HepG2 (cell line): ENCODE data around the gene MAP2K1.

Experiments
- CTCF ChIP-seq: sonication (generic); formaldehyde crosslinking; IDR thresholded peaks from 2 replicates; pipeline ENCODE4 v1.5.0; 2020; ENCODE audit warnings: mild to moderate bottlenecking, missing genetic modification reagents, moderate library complexity
- JUNB ChIP-seq: sonication (generic); formaldehyde crosslinking; IDR thresholded peaks from 2 replicates; pipeline ENCODE4 v1.8.0; 2022; ENCODE audit warnings: missing genetic modification reagents, mild to moderate bottlenecking, borderline replicate concordance
- KAT7 ChIP-seq: IDR thresholded peaks from 2 replicates; pipeline ENCODE4 v1.6.1; 2018; ENCODE audit warnings: borderline replicate concordance, missing compliant biosample characterization
- SIN3A ChIP-seq: IDR thresholded peaks from 2 replicates; pipeline ENCODE4 v1.6.1; 2011; ENCODE audit warnings: low read depth, mild to moderate bottlenecking, control low read depth, low read length, borderline replicate concordance

- TF ChIP-seq SIN3A (no peak), CTCF (CRISPR knock-in tag) (no peak), JUNB (CRISPR knock-in tag) (no peak), KAT7 (no peak)
These were observed 18.3 kb downstream of the MAP2K1 start for GRCh38 chr15:66405007-66405406.
